NCI-H128 (cell line): ENCODE measurements around the gene ZDHHC7.
"Not testable (repeated sequence)": the region's sequence is repeated elsewhere in the genome, so short reads cannot be mapped to it uniquely, and the experiment has no call there.

Source experiments
- DNase-seq: peaks from one replicate; lab custom pipeline; 2025; ENCODE audit not compliant: unreplicated experiment; lab: John Stamatoyannopoulos, UW

ZDHHC7 gene, protein sequence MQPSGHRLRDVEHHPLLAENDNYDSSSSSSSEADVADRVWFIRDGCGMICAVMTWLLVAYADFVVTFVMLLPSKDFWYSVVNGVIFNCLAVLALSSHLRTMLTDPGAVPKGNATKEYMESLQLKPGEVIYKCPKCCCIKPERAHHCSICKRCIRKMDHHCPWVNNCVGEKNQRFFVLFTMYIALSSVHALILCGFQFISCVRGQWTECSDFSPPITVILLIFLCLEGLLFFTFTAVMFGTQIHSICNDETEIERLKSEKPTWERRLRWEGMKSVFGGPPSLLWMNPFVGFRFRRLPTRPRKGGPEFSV

GRCh38 chr16:85010931-85011845 is at the start of gene ZDHHC7:
TSS of gene ZDHHC7 (minus strand) at chr16:85011535. CDS start at chr16:84990618, 20,917 bp downstream.
- DNase-seq, result peak; percentile 12

DNA sequence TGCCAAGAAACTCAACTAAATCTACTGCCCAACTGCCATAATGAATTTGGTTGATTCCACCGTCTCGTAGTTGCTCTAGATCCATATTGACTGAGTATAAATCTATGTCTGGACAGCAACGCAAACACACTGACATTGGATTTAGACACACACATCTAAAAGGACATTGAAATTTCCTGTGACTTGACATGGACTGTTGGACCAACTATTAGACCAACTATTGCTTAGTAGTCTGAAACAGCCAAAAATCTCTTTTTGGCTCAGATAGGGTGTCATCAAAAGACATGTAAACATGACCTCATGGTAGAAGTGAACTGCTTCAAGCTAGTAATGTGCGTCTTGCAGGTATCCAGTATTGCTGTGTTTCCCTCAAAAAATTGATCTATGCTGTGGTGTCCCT is 47.6 kb upstream of the ZDHHC7 start:
- no peak for DNase-seq

DNA sequence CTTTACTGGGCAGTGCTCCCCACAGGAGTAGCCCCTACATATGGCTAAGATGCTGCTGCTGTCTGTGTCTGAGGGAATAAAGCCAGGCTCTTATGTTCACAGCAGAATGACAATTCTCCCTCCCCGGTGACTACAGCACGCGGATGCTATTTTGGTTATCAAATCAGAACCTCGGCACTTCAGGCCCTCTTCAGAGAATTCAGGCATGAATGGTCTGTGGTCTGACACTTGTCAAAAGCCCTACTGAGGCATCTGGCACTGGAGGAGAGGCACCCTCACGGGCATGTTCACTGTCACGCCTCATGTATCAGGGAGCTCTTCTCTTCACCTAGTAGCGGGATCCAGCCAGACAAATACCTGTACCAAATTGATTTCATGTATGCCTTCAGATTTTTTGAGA is 46.6 kb upstream of the ZDHHC7 start:
- DNase-seq, result peak; percentile 57

DNA sequence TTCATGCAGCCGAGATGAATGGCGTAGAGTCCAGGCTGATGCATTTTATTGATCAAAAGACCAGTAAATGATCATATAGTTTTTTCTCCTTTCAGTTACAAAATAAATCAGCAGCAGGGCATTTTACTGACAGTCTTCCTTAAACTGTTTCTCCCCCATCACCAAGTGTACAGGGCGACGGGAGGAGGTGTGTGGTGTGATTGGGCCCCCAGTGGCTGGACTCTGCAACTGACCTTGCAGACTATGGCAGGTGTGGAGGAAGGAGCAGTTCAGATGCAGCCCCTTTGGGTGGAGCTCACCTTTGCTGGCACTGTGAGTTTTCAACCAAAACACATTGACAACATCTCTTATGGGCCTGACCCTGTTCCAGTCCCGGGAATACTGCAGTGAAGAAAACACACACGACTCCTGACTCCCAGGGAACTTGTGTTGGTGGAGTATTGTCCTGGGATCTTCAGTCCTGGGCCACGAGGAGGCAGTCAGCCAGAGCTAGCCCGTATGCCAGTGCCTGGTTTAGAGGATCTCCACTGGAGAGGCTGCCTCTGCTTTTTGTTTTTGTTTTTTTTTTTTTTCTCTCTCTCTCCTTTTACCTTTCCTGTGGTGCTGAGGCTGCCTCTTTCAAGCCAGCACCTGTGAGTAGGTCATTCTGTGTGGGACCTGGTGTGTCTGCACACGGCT is 46.0 kb upstream of the ZDHHC7 start:
- DNase-seq, result no peak

DNA sequence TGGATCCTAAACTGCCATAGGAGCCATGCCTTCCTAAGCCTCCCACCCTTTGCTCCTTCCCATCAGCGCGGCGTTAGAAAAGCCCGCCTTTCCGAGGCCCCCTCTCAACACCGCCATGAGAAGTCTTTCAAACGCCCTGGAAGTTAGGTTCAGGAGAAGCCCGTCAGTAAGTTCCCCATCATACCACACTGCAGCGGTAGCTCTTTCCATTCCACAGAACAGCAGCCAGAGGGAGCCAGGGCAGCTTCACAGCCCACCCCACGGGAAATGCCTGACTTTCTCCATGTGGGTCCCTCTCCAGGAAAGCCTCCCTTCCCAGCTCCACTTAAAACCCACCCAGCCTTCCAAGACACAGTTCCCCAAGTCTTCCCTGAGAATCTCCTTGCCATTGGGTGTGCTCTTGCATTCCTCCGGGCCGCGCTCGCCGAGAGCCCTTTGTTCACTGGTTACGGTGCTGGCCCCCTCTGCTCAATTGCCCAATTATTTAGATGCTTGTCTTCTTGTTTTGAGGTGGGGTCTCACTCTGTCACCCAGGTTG is 44.9 kb upstream of the ZDHHC7 start:
- DNase-seq, result no peak

DNA sequence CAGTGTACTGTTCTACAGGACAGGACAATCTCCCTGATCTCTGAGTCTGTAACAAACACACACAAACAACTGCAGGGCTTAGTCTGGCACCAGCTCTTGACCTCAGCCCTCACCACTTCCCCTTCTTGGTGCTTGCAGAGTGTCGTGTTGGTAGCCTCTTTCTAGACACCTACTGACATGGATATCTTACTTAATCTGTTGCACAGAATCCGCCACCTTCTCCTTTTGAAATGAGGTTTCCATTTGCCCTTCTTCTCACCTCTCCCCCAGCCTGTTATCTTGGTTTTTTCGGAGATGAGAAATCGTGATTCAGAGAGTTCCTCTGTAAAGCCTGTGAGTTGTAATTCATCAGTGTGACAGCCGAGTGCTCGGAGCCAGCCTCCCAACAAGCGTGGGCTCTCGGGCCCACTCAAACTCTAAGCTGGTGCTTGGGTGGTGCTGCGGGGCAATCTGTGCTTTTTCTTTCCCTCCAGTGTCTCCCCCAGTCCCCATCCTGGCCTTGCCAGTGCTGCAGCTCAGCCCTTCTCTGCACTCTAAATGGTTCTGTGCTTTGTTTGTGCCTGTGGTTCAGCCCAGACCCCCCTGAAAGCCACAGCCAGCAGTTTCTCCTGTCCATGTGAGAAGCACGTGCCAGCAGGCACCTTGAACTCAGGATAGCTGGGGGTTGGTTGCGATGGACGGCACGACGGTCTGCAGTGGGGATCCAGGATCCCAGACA is 44.3 kb upstream of the ZDHHC7 start:
- DNase-seq, result no peak

DNA sequence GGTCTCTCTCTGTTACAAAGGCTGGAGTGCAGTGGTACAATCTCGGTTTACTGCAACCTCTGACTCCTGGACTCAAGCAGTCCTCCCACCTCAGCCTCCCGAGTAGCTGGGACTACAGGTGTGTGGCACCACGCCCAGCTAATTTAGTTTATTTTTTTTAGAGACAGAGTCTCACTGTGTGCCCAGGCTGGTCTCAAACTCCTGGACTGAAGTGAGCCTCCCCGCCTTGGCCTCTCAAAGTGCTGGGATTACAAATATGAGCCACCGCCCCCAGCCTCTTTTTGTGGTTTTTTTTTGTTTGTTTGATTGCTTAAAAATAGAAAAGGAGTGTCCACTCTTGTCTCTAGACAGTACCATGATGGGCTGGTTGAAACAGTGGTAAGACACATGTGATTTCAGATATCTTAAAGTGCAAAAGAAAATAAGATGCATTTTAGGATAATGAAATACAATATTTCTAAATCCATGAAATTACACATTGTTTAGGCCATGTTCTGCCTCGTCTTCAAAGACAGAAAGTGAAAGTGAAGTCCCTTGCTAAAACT is 43.7 kb upstream of the ZDHHC7 start:
- no peak for DNase-seq

- DNase-seq, result not testable (repeated sequence)
Observed at GRCh38 chr16:85054321-85054720, 43.0 kb upstream of the ZDHHC7 start.

DNA sequence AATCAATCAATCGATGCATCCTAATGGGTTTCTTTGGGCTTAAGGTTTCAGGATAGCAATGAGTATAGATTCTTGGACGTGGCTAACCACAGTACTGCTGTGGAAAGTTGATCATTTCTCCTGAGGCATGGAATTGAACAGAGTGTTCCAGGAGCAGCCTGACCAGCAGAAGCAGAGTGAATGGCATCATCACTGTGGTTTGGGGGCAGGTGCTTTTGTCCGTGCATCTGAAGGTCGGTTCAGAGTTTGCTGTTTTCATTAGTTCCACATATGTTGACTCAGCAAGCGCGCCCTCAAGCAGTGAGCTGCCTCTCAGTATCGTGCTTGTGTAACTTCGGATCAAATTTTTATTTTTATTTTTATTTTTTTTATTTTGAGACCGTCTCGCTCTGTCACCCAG is 41.2 kb upstream of the ZDHHC7 start:
- no peak for DNase-seq

- no peak for DNase-seq
Observed at GRCh38 chr16:85051683-85052082, 40.3 kb upstream of the ZDHHC7 start.

GRCh38 chr16:85051067-85051581 is 39.8 kb upstream of the ZDHHC7 start:
- DNase-seq, result no peak

DNA sequence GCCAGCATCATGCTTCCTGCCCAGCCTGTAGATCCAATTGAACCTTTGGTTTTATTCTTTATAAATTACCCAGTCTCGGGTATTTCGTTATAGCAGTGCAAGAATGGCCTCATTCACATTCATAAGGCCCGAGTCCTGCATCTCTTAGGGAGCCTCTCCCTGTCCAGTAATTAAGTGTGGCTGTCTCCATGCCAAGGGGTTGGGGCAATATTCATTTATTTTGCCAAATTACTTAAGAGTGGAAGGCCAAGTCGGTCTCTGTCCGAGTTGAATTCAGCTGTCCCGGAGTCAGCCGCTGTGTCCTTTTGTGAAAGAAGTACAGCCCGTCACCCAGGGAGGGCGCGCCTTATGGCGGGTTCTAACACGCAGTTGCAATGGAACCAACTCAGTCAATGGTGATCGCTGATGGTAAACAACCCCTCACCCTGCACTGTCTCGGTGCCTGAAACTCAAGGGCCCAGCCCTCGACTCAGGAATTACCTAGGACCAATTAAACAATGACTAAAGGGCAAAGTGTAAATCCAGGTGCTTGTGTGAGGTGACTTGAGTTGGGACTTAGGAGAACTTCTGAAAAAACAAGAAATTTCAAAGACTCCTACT is 38.5 kb upstream of the ZDHHC7 start:
- DNase-seq, result no peak

GRCh38 chr16:85048921-85049562 is 37.7 kb upstream of the ZDHHC7 start:
- DNase-seq, result no peak

GRCh38 chr16:85047867-85048455 is 36.6 kb upstream of the ZDHHC7 start:
- no peak for DNase-seq

- DNase-seq, result no peak
Observed at GRCh38 chr16:85046931-85047866, 35.9 kb upstream of the ZDHHC7 start.

- no peak for DNase-seq
Observed at GRCh38 chr16:85046472-85046916, 35.2 kb upstream of the ZDHHC7 start.

GRCh38 chr16:85045641-85046471 is 34.5 kb upstream of the ZDHHC7 start:
- DNase-seq, result no peak
